AG04449 (cell line): ENCODE measurements around the gene CCR5AS.
"Not testable (repeated sequence)": the region's sequence is repeated elsewhere in the genome, so short reads cannot be mapped to it uniquely, and the experiment has no call there.

Experiments
- CTCF ChIA-PET: fragments of 350-600 bp; formaldehyde crosslinking; extraction: SDS; loops from one replicate; lab custom pipeline; 2021; ENCODE audit warnings: antibody characterized with exemption; lab: Yijun Ruan, JAX
- POLR2A ChIA-PET: fragments of 400-600, 350-600 bp; formaldehyde crosslinking; extraction: SDS; loops from one replicate; lab custom pipeline; 2020; ENCODE audit warnings: antibody characterized with exemption, inconsistent platforms; lab: Yijun Ruan, JAX
- DNase-seq: peaks from one replicate; pipeline ENCODE4 v3.0.0-alpha.2; 2010; ENCODE audit warnings: low read depth, low spot score
- H3K4me3 ChIP-seq: 2 replicates; pipeline ENCODE4 v1.5.1; 2011; ENCODE audit warnings: low read depth, mild to moderate bottlenecking, control low read depth, low read length
- CTCF ChIP-seq: IDR thresholded peaks from one replicate; pipeline ENCODE4 v1.5.1; 2011; ENCODE audit warnings: mild to moderate bottlenecking, moderate library complexity, low read length, control low read depth, inconsistent platforms; ENCODE audit not compliant: insufficient read depth; ENCODE audit errors: missing control alignments

The CCR5AS gene

DNA sequence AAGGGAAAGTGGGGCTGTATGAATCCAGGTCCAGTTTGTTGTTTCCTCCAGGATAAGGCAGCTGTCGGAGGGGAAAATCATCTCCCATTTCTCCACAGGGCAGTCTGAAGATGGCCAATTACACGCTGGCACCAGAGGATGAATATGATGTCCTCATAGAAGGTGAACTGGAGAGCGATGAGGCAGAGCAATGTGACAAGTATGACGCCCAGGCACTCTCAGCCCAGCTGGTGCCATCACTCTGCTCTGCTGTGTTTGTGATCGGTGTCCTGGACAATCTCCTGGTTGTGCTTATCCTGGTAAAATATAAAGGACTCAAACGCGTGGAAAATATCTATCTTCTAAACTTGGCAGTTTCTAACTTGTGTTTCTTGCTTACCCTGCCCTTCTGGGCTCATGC is 1.1 kb upstream of the CCR5AS start:
- no peak overlapping the region for H3K4me3 ChIP-seq
- no peak for DNase-seq
- ChIA-PET CTCF (no interaction called here), POLR2A (no interaction called here)
- TF ChIP-seq CTCF: no peak

DNA sequence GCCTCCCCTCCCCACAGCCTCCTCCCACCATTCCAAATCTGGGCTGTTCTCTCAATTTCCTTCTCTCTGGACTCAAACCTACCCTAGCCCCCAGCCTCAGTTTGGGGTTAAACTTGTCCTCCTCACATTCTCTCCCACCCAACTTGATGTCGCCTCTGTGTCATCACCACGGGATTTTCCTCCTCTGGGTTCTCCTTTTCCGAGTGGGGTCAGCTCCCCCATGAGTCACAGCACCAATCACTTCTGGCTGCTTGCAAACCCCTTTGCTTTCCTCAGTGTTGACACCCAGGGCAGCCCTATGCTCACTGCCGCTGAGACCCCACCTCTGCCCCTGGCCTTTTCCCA is 451 bp downstream of the CCR5AS start:
- CTCF ChIA-PET: no interaction called here
- POLR2A ChIA-PET: no interaction called here
- no peak for DNase-seq
- no peak for TF ChIP-seq CTCF
- H3K4me3 ChIP-seq: no peak overlapping the region

- TF ChIP-seq CTCF: no peak
- ChIA-PET CTCF (interaction anchor here (1.0 kb wide), 1 partner anchor 38 kb away, joined by 3 read pairs; no protein-coding TSS in a partner anchor), POLR2A (no interaction called here)
- no peak overlapping the region for H3K4me3 ChIP-seq
- no peak for DNase-seq
Observed at GRCh38 chr3:46405301-46406019, 1.4 kb downstream of the CCR5AS start.

DNA sequence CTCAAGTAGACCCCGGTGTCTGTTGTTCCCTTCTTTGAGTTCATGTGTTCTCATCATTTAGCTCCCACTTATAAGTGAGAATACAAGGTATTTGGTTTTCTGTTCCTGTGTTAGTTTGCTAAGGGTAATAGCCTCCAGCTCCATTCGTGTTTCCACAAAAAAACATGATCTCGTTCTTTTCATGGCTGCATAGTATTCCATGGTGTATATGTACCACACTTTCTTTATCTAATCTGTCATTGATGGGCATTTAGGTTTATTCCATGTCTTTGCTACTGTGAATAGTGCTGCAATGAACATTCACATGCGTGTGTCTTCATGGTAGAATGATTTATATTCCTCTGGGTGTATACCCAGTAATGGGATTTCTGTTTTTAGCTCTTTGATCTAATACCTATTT is 4.0 kb downstream of the CCR5AS start:
- POLR2A ChIA-PET, CTCF ChIA-PET, DNase-seq, H3K4me3 ChIP-seq: not testable (repeated sequence)

GRCh38 chr3:46401579-46401978 is 5.3 kb downstream of the CCR5AS start:
- ChIA-PET POLR2A (no interaction called here), CTCF (no interaction called here)
- H3K4me3 ChIP-seq: no peak overlapping the region
- no peak for DNase-seq
- TF ChIP-seq CTCF: no peak

GRCh38 chr3:46400846-46401245 is 6.0 kb downstream of the CCR5AS start:
- ChIA-PET POLR2A (no interaction called here), CTCF (no interaction called here)
- no peak for DNase-seq
- no peak for TF ChIP-seq CTCF
- H3K4me3 ChIP-seq: no peak overlapping the region
